NB4 (cell line): ENCODE measurements around the gene ZNF668.

Source experiments
- DNase-seq: peaks from one replicate; pipeline ENCODE4 v3.0.0; 2010; ENCODE audit warnings: low read depth
- H3K4me3 ChIP-seq: one replicate; pipeline ENCODE4 v1.5.1; 2011; ENCODE audit warnings: mild to moderate bottlenecking, low read depth, low read length, moderate library complexity
- CTCF ChIP-seq: IDR thresholded peaks from one replicate; pipeline ENCODE4 v1.5.1; 2012; ENCODE audit warnings: low read depth, low read length
- MAX ChIP-seq: IDR thresholded peaks from 2 replicates; pipeline ENCODE4 v1.6.1; 2011; ENCODE audit warnings: low read depth, low read length
- MYC ChIP-seq: IDR thresholded peaks from 2 replicates; pipeline ENCODE4 v1.6.1; 2011; ENCODE audit warnings: low read depth, low read length
- POLR2A ChIP-seq: IDR thresholded peaks from 2 replicates; pipeline ENCODE4 v1.6.1; 2011; ENCODE audit warnings: mild to moderate bottlenecking; ENCODE audit not compliant: insufficient read length; ENCODE audit errors: extremely low read depth

ZNF668 gene

GRCh38 chr16:31113121-31114120 lies 39.4 kb upstream of the ZNF668 start:
- no peak for TF ChIP-seq POLR2A
- peak; percentile 3; the same call in 1 of the 2 replicates for TF ChIP-seq MAX
- DNase-seq, result peak; percentile 67
- H3K4me3 ChIP-seq, result no peak overlapping the region

- DNase-seq, result no peak
- H3K4me3 ChIP-seq, result no peak overlapping the region
- TF ChIP-seq MYC (no peak), CTCF (no peak), POLR2A (no peak), MAX (no peak)
Observed at GRCh38 chr16:31112711-31113110, 38.7 kb upstream of the ZNF668 start.

GRCh38 chr16:31111881-31112466 lies 37.9 kb upstream of the ZNF668 start:
- no peak for DNase-seq
- no peak for TF ChIP-seq MAX
- TF ChIP-seq MYC, result no peak
- no peak for TF ChIP-seq CTCF
- no peak for TF ChIP-seq POLR2A
- no peak overlapping the region for H3K4me3 ChIP-seq

GRCh38 chr16:31110106-31111034 lies 36.3 kb upstream of the ZNF668 start:
- no peak for DNase-seq
- no peak overlapping the region for H3K4me3 ChIP-seq
- TF ChIP-seq POLR2A (no peak), MAX (no peak), MYC (no peak), CTCF (no peak)

- no peak for DNase-seq
- no peak overlapping the region for H3K4me3 ChIP-seq
- no peak for TF ChIP-seq MAX
- TF ChIP-seq MYC, result no peak
- no peak for TF ChIP-seq POLR2A
- no peak for TF ChIP-seq CTCF
Observed at GRCh38 chr16:31109622-31110021, 35.6 kb upstream of the ZNF668 start.
